Measurements from ENCODE around the gene EIF3C.
A peak's percentile ranks its signal among the peaks of the same experiment; 100 is the strongest.
"Not testable (repeated sequence)": the region's sequence is repeated elsewhere in the genome, so short reads cannot be mapped to it uniquely, and the experiment has no call there.

EIF3C gene

GRCh38 chr16:28731253-28731652 is 20.0 kb downstream of the EIF3C start:
- not testable (repeated sequence) for H3K27ac Mint-ChIP-seq; H3K36me3 Mint-ChIP-seq (ENCODE audit: insufficient read depth); H3K27me3 Mint-ChIP-seq; ATAC-seq (replicated peaks); H3K4me3 Mint-ChIP-seq; DNase-seq; H3K4me1 Mint-ChIP-seq (ENCODE audit: low read depth in 2 of 2); H3K9me3 Mint-ChIP-seq

GRCh38 chr16:28732455-28733124 is 21.3 kb downstream of the EIF3C start:
- not testable (repeated sequence) for H3K27me3 Mint-ChIP-seq; H3K27ac Mint-ChIP-seq; DNase-seq; ATAC-seq (replicated peaks); H3K4me1 Mint-ChIP-seq (ENCODE audit: low read depth in 2 of 2); H3K36me3 Mint-ChIP-seq (ENCODE audit: insufficient read depth); H3K4me3 Mint-ChIP-seq; H3K9me3 Mint-ChIP-seq

- not testable (repeated sequence) for H3K27ac Mint-ChIP-seq; H3K36me3 Mint-ChIP-seq (ENCODE audit: insufficient read depth); H3K4me3 Mint-ChIP-seq; H3K4me1 Mint-ChIP-seq (ENCODE audit: low read depth in 2 of 2); DNase-seq; H3K27me3 Mint-ChIP-seq; H3K9me3 Mint-ChIP-seq
- peak; percentile 74 for ATAC-seq (replicated peaks)
Measured at GRCh38 chr16:28739787-28740186, 28.5 kb downstream of the EIF3C start.

- not testable (repeated sequence) for H3K27me3 Mint-ChIP-seq; ATAC-seq (replicated peaks); H3K36me3 Mint-ChIP-seq (ENCODE audit: insufficient read depth); H3K27ac Mint-ChIP-seq; H3K4me3 Mint-ChIP-seq; H3K4me1 Mint-ChIP-seq (ENCODE audit: low read depth in 2 of 2); H3K9me3 Mint-ChIP-seq; DNase-seq
Measured at GRCh38 chr16:28740631-28741030, 29.4 kb downstream of the EIF3C start.

GRCh38 chr16:28741295-28741694 is 30.0 kb downstream of the EIF3C start:
- DNase-seq; ATAC-seq (replicated peaks); H3K36me3 Mint-ChIP-seq (ENCODE audit: insufficient read depth); H3K4me3 Mint-ChIP-seq; H3K27ac Mint-ChIP-seq; H3K4me1 Mint-ChIP-seq (ENCODE audit: low read depth in 2 of 2); H3K9me3 Mint-ChIP-seq; H3K27me3 Mint-ChIP-seq: not testable (repeated sequence)

- H3K4me1 Mint-ChIP-seq (ENCODE audit: low read depth in 2 of 2); ATAC-seq (replicated peaks); DNase-seq; H3K9me3 Mint-ChIP-seq; H3K27ac Mint-ChIP-seq; H3K36me3 Mint-ChIP-seq (ENCODE audit: insufficient read depth); H3K4me3 Mint-ChIP-seq; H3K27me3 Mint-ChIP-seq: not testable (repeated sequence)
Measured at GRCh38 chr16:28746618-28747350, 35.5 kb downstream of the EIF3C start.

- ATAC-seq (replicated peaks) = peak; percentile 97
- peak; percentile 27 to 49 (median 38) for DNase-seq
- H3K4me1 Mint-ChIP-seq (ENCODE audit: low read depth in 2 of 2); H3K9me3 Mint-ChIP-seq; H3K36me3 Mint-ChIP-seq (ENCODE audit: insufficient read depth); H3K27me3 Mint-ChIP-seq: not testable (repeated sequence)
- H3K27ac Mint-ChIP-seq = peak overlapping the region in 1 of 2 donors; percentile 86
- H3K4me3 Mint-ChIP-seq = peak overlapping the region; percentile 31 to 58
Measured at GRCh38 chr16:28749997-28750465, 38.8 kb downstream of the EIF3C start.

GRCh38 chr16:28750469-28751067 is 39.3 kb downstream of the EIF3C start:
- H3K9me3 Mint-ChIP-seq; H3K4me3 Mint-ChIP-seq; H3K36me3 Mint-ChIP-seq (ENCODE audit: insufficient read depth); ATAC-seq (replicated peaks); H3K4me1 Mint-ChIP-seq (ENCODE audit: low read depth in 2 of 2); DNase-seq; H3K27me3 Mint-ChIP-seq; H3K27ac Mint-ChIP-seq: not testable (repeated sequence)

GRCh38 chr16:28751487-28751886 is 40.2 kb downstream of the EIF3C start, which contains the start of gene NPIPB9:
Gene NPIPB9, plus strand, starts transcription at chr16:28751787.
- ATAC-seq (replicated peaks); H3K27ac Mint-ChIP-seq; H3K4me3 Mint-ChIP-seq; H3K27me3 Mint-ChIP-seq; DNase-seq; H3K36me3 Mint-ChIP-seq (ENCODE audit: insufficient read depth); H3K9me3 Mint-ChIP-seq; H3K4me1 Mint-ChIP-seq (ENCODE audit: low read depth in 2 of 2): not testable (repeated sequence)

GRCh38 chr16:28781697-28782096 is 70.4 kb downstream of the EIF3C start:
- H3K27me3 Mint-ChIP-seq; H3K27ac Mint-ChIP-seq; H3K9me3 Mint-ChIP-seq; H3K4me1 Mint-ChIP-seq (ENCODE audit: low read depth in 2 of 2); H3K36me3 Mint-ChIP-seq (ENCODE audit: insufficient read depth); H3K4me3 Mint-ChIP-seq; DNase-seq; ATAC-seq (replicated peaks): not testable (repeated sequence)

GRCh38 chr16:28782357-28782756 is 71.1 kb downstream of the EIF3C start:
- ATAC-seq (replicated peaks); DNase-seq; H3K9me3 Mint-ChIP-seq; H3K36me3 Mint-ChIP-seq (ENCODE audit: insufficient read depth); H3K4me3 Mint-ChIP-seq; H3K27ac Mint-ChIP-seq; H3K27me3 Mint-ChIP-seq; H3K4me1 Mint-ChIP-seq (ENCODE audit: low read depth in 2 of 2): not testable (repeated sequence)
